ENCODE results near the gene ATP6V1E1.

The ATP6V1E1 gene

DNA sequence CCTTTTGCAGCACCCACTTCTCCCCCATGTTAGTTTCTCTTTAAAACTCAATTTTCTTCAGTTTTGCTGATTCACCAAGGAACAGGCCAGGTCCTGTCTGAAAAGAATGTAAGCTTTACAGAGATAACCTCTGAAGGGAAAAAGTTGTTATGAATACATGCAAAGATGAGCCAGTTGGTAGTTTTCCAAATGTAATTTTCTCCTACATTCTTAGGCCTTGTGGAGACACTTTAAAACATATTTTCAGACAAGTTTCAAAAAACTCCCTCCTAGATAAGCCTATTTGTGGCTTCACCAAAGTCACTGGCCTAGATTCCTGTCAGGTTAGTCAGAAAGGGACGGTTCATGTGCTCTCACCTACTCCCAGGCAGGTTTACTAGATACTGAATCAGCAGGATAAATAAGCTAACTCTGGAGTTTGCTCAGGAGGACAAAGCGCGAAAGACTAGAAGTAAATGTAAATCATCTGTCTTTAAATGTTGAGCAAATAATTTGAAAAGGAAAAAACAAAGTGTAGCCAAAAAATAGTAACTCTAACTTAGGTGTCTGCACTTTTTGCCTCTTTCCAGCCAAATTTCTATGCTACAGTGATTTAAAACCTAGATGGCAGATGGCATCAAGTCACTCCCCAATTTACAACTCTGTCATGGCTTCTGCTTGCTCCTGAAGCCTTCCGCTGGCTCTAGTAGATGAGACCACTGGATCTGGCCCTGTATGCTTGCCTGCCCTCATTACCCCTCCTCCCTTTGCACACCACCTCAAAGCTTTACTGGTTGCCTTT is 4.9 kb upstream of the ATP6V1E1 start:
- FAIRE-seq: no peak

DNA sequence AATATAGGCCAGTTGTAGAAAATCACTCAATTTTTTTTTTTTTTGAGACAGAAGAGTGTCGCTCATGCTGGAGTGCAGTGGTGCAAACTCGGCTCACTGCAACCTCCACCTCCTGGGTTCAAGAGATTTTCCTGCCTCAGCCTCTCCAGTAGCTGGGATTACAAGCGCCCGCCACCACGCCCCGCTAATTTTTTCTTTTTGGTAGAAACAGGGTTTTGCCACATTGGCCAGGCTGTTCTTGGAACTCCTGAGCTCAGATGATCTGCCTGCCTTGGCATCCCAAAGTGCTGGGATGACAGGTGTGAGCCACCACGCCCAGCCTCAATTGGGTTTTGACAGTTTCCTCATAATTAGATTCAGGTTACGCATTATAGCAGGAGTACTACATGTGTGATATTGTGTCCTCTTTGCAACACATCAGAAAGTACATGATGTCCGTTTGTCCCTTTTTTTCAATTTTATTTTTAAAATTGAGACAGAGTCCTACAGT is 2.6 kb upstream of the ATP6V1E1 start:
- no peak for FAIRE-seq

DNA sequence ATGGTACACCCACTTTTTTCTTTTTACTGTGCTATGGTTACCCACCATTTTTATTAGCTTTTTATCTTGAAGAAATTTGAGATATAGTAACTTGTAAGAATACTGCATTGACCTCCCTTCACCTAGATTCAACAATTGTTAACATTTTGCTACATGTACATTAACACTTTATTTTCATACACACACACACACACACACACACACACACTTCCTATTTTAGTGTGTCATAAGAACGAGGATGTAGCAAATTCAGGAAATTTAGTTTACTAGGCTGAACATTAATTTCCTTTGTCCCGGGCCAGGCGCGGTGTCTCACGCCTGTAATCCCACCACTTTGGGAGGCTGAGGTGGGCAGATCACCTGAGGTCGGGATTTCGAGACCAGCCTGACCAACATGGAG is 1.1 kb upstream of the ATP6V1E1 start:
- FAIRE-seq: no peak

DNA sequence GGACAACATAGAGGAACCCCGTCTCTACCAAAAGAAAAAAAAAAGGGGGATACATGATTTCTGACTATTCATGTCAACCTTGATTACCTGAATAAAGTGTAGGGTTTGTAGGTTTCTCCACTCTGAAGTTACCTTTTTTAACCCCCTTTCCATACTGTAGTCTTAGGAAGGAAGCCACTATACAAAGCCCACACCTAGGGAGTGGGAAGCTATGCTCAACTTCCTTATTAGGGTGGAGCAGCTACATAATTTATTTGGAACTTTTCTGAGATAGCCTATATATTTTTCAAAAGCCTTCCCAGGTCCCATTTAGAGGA is 582 bp upstream of the ATP6V1E1 start:
- no peak for FAIRE-seq

DNA sequence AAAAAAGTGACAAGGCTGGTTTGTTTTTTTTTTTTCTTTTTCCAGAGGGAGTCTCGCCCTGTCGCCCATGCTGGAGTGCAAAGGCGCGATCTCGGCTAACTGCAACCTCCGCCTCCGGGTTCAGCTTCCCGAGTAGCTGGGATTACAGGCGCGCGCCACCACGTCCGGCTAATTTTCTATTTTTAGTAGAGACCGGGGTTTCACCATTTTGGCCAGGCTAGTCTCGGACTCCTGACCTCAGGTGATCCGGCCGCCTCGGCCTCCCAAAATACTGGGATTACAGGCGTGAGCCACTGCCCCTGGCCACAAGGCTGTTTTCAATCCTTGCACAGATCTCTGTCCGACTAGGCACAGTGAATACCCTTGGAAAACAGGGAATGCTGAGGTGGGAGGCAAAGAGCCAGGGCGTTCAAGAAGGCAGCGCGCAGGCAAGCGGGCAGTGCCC is 566 bp downstream of the ATP6V1E1 start:
- FAIRE-seq: no peak

GRCh38 chr22:17613280-17613679 is 15.3 kb downstream of the ATP6V1E1 start:
- FAIRE-seq: no peak

GRCh38 chr22:17612057-17612456 is 16.5 kb downstream of the ATP6V1E1 start:
- FAIRE-seq: no peak

- no peak for FAIRE-seq
Observed at GRCh38 chr22:17607891-17608521, 20.5 kb downstream of the ATP6V1E1 start.

DNA sequence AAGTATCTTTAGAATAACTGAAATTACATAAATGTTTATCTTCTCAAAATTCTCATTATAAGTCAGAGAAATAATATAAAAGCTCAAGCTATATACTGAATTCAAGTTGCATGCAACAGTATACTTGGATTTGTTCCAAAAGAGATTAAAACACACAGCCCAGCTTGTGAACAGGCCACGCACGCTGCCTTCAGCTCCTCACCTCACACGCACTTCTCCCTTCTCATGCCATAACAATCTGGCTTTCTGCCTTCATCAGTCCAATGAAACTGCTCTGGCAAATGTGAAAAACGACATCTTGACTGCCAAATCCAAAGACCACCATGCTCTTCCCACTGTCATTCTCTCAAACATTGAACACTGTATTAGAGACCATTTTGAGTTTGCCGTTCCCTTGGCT is 22.1 kb downstream of the ATP6V1E1 start:
- FAIRE-seq: no peak

DNA sequence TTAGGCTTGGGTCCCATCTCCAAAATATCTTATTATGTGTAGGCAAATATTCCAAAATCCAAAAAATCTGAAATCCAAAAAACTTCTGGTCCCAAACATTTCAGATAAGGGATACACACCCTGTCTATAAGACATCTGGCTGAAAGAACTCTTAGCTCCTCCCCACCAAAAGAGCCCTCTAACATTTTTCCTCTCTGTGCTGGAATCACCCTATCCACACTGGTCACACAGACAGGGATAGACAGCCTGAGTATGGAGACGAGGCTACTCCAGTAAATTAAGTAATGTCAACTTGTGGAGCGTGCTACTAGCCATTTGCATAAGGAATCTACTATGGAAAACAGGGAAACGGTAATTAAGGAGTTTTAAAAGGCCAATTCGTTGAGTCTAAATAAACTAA is 24.9 kb downstream of the ATP6V1E1 start:
- FAIRE-seq: no peak

DNA sequence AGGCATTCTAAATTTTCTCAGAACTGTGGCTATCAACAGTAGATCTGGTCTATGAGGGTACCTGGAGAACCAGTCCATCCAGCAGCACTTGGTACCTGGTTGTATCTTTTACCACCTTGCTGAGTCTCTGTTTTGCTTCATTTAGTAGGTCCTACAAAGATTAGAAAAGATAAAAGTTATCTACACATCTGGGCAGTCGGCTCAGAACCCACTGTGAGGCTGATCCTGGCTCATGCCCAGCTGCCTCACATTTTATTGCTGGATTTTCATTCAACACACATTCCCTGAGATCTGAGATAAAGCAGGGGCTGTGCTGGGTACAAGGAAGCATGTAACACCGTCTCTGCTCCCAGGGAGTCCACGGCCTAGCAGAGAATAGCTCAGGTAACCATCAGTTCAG is 27.5 kb downstream of the ATP6V1E1 start:
- FAIRE-seq: no peak

- no peak for FAIRE-seq
Observed at GRCh38 chr22:17598318-17598717, 30.2 kb downstream of the ATP6V1E1 start.

GRCh38 chr22:17597217-17597616 is 31.3 kb downstream of the ATP6V1E1 start:
- no peak for FAIRE-seq

DNA sequence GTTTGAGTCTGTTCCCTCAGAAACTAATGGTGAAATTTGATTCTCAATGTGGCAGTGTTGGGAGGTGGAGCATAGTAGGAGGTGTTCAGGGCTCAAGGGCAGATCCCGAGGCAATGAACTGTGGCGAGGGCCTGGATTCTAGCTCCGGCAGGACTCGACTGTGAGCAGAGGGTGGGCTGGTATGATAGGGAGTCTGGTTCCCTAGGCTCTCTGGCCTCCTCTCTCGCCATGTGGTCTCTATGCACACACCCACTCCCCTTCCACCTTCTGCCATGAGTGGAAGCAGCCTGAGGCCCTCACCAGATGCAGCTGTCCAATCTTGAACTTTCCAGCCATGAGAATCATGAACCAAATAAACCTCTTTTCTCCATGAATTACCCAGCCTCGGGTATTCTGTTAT is 32.3 kb downstream of the ATP6V1E1 start:
- no peak for FAIRE-seq

- no peak for FAIRE-seq
Observed at GRCh38 chr22:17592201-17592600, 36.3 kb downstream of the ATP6V1E1 start.

DNA sequence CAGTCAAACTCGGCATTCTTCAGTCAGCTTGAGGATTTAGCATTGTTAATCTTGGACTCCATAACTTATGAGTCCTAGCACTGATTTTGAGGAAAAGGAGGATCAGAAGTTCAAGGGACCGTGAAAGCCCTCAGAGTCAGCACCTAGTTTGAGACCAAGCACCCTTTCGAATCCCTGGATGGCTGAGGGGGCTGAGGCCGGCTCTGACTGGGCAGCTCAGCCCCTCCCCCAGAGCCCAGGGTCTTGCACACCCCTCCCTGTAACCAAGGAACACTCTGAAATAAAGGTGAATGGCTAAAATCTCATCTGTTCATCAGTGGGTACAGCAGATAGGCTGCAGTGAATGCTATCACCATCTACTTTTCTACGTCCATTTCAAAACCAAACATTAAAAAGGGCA is 38.0 kb downstream of the ATP6V1E1 start:
- no peak for FAIRE-seq

DNA sequence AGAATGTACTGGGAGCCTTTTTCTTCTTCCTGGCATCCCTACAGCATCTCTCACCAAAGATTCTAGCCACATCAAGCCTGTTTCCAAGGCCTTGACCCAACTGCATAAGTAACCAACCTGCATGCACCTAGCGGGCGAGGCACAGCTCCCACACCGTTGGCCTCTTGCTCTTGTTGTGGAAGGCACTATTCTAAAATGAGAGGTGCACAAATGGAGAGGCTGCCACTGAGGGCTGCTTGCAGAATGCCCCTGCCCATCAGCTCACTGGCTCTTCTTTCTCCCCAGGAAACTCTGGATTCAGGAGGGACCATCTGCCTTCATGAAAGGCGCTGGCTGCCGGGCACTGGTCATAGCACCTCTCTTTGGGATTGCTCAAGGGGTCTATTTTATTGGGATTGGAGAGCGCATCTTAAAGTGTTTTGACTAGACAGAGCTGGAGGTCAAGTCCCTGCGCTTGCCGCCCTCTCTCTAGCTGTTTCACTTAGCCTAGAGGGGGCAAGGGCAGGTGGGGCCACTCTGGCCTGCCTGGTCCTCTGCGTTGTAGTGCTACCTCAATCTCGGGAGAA is 38.7 kb downstream of the ATP6V1E1 start:
- FAIRE-seq: no peak

DNA sequence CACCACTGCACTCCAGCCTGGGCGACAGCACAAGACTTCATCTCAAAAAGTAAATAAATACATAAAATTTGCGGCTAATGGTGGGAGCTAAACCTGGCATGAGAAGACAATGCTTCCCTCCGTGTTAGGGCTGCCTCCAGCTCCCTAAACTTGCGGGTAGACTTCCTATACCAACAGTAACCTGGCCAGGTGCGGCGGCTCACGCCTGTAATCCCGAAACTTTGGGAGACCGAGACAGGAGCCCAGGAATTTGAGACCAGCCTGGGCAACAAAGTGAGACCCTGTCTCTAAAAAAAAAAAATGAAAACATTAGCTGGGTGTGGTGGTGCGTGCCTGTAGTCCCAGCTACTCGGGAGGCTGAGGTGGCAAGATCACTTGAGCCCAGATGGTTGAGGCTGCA is 39.9 kb downstream of the ATP6V1E1 start:
- FAIRE-seq: no peak

DNA sequence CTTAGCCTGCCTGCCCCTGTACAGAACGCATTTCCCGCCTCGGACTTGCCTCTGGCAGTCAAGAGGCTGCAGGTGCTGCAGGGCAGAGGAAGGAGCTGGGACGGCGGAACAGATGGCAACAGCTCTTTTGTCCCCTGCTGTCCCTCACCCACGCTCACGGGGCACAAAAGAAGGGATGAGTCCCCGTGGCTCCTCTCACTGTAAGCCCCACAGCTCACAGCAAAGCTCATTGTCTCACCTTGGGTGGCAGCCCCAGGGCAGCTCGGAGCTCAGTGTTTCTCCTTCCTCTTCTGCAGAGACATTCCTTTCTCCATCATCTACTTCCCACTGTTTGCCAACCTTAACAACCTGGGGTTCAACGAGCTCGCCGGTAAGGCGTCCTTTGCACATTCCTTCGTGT is 40.9 kb downstream of the ATP6V1E1 start:
- FAIRE-seq: no peak

- no peak for FAIRE-seq
Observed at GRCh38 chr22:17586831-17587440, 41.6 kb downstream of the ATP6V1E1 start.

- no peak for FAIRE-seq
Observed at GRCh38 chr22:17583151-17583550, 45.4 kb downstream of the ATP6V1E1 start.

GRCh38 chr22:17581631-17582030 is 46.9 kb downstream of the ATP6V1E1 start:
- no peak for FAIRE-seq

GRCh38 chr22:17581056-17581455 is 47.5 kb downstream of the ATP6V1E1 start:
- no peak for FAIRE-seq
